Endodermal cell (in vitro differentiated cells): ENCODE results near the gene NGFR. TPM values are rescaled to one million over a fixed set of nuclear protein-coding genes. Genes with fewer than 3 reads are reported as not detected.

Experiments used
- DNase-seq: peaks from one replicate; pipeline ENCODE4 v3.0.0-alpha.2; 2017
- H3K27ac ChIP-seq: 2 replicates; pipeline ENCODE4 v1.5.1; 2013; ENCODE audit warnings: mild to moderate bottlenecking, low read depth, low read length, moderate library complexity
- H3K27me3 ChIP-seq: 2 replicates; pipeline ENCODE4 v1.6.1; 2013; ENCODE audit warnings: mild to moderate bottlenecking, low read length, moderate library complexity; ENCODE audit not compliant: insufficient read depth, control insufficient read depth, poor library complexity, severe bottlenecking
- H3K36me3 ChIP-seq: 2 replicates; pipeline ENCODE4 v1.7.0; 2013; ENCODE audit warnings: mild to moderate bottlenecking, low read length, moderate library complexity; ENCODE audit not compliant: control insufficient read depth, insufficient read depth
- H3K4me1 ChIP-seq: one replicate; pipeline ENCODE4 v1.7.0; 2013; ENCODE audit warnings: low read length; ENCODE audit not compliant: control insufficient read depth, insufficient read depth
- H3K4me3 ChIP-seq: 2 replicates; pipeline ENCODE4 v1.5.1; 2013; ENCODE audit warnings: mild to moderate bottlenecking, low read length, moderate library complexity
- H3K9ac ChIP-seq: 2 replicates; pipeline ENCODE4 v1.6.1; 2013; ENCODE audit warnings: mild to moderate bottlenecking, low read length, moderate library complexity; ENCODE audit not compliant: poor library complexity, severe bottlenecking; ENCODE audit errors: extremely low read depth
- H3K9me3 ChIP-seq: 2 replicates; pipeline ENCODE4 v1.6.1; 2013; ENCODE audit warnings: mild to moderate bottlenecking, low read length, moderate library complexity; ENCODE audit not compliant: control insufficient read depth
- H3K27ac Mint-ChIP-seq: 2 replicates; pipeline ENCODE4 v1.8.0; 2020; ENCODE audit warnings: mixed read lengths
- H3K27me3 Mint-ChIP-seq: 2 replicates; pipeline ENCODE4 v1.8.0; 2021; ENCODE audit warnings: mild to moderate bottlenecking, mixed read lengths; ENCODE audit not compliant: insufficient read depth
- H3K36me3 Mint-ChIP-seq: 2 replicates; pipeline ENCODE4 v1.8.0; 2020; ENCODE audit warnings: low read depth, mixed read lengths
- H3K4me1 Mint-ChIP-seq: 2 replicates; pipeline ENCODE4 v1.8.0; 2020; ENCODE audit warnings: mixed read lengths
- H3K4me3 Mint-ChIP-seq: 2 replicates; pipeline ENCODE4 v1.8.0; 2020; ENCODE audit warnings: mild to moderate bottlenecking, moderate library complexity, mixed read lengths
- H3K9me3 Mint-ChIP-seq: 2 replicates; pipeline ENCODE4 v1.8.0; 2020; ENCODE audit warnings: mild to moderate bottlenecking, mixed read lengths
- CTCF ChIP-seq: fragments of 200-600 bp; sonication (generic); conservative IDR thresholded peaks from 2 replicates; pipeline ENCODE4 v1.5.0; 2021; ENCODE audit warnings: antibody characterized with exemption, mild to moderate bottlenecking
- WGBS, 2 experiments: methylation state at CpG; one replicate each; pipeline versions ENCODE4 v1.1.5 to v1.1.7; 2013; ENCODE audit warnings: missing lambda C conversion rate in 2 of 2, mixed read lengths in 1 of 2; ENCODE audit not compliant: insufficient coverage in 1 of 2, insufficient read length in 1 of 2; 5-methylcytosine and 5-hydroxymethylcytosine counted together
- total RNA-seq, 2 donors: library from RNA; stranded (reverse); fragmentation: NEBNext Ultra II Directional in 1 of 2; extraction: Animal tissue kit (Norgen Biotek cat#: 25700) in 1 of 2; gene quantifications; 2 replicates in 1 of 2; 3 replicates in 1 of 2; pipeline ENCODE4 v1.2.1, GENCODE V29; 2021

NGFR gene
- total RNA-seq, 2 donors from 2014 or later: 1.3 to 1.6 TPM

DNA sequence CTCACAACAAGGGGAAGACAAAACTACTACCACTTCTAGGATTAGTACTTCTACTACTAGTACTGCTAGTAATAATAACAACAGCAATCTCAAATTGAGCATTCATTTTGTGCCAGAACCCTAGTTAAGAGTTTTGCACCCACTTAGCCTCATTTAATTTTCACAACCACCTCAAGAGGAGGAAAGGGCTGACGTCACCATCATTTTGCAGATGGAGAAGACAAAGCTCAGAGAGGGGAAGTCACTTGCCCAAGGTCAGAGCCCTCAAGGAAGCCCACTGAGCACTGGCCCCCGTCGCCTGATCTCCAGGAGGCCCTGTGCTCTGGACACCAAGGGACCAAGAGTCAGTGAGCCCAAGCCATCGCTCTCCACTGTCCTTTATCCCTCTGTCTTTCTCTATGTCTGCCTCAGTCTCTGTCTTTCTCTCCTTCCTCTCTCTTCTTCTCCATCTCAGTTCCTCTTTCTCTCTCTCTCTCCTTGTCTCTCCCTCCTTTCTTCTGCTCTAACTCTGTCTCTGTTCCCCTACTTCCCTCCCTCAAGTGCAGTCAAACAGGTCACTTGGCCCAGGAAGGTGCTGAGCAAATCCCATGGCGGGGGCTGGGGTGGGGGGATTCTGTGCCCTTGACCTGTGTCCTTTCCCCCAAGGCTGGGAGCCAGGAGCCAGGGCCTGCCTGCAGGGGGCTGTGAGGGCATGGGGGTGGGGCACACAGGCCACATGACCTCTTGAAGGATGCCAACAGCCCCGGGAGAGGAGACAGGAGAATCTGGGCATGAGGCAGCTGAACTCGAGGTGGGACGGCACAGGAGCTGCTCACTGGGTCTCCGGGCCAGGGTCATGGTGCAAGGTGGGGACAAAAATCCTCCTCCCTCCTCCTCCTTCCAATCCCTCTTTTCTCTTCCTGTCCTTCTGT, 11.2 kb upstream of the NGFR start:
- no peaks in the 10 kb centered on the region for H3K36me3 Mint-ChIP-seq
- no peaks in the 10 kb centered on the region for H3K36me3 ChIP-seq
- DNase-seq: no peak
- H3K27me3 ChIP-seq: peaks cover 7% of the 10 kb centered on the region
- 66 to 77% methylated on average over 5 to 9 of the region's 9 CpGs for WGBS, 2 experiments
- H3K4me3 ChIP-seq: no peak overlapping the region
- TF ChIP-seq CTCF: no peak
- no peak overlapping the region for H3K27ac Mint-ChIP-seq
- H3K9ac ChIP-seq: no peak overlapping the region
- H3K27ac ChIP-seq: no peak overlapping the region
- H3K4me3 Mint-ChIP-seq: no peak overlapping the region
- peaks cover 50% of the 10 kb centered on the region for H3K27me3 Mint-ChIP-seq
- H3K4me1 ChIP-seq: peaks cover 6% of the 10 kb centered on the region
- H3K9me3 ChIP-seq: no peaks in the 10 kb centered on the region
- H3K4me1 Mint-ChIP-seq: peaks cover 22% of the 10 kb centered on the region
- H3K9me3 Mint-ChIP-seq: no peaks in the 10 kb centered on the region

DNA sequence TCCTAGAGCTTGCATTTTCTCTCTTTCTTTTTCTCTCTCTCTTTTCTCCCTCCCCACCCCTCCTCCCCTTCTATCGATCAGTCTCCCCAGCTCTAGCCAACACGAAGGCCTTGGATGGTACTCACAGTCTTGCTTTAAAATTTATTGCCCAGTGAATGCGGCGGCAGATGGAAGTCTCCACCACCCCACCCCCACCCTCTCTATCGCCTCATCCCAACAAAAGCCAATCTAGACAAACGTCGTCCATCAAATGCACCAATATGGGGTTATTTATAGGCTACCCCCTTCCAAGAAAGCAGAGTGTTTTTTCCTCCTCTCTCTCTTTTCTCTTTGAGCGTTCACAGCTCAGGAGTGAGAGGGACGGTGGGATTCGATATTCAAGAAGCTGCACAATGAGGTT, 10.5 kb upstream of the NGFR start:
- Histone ChIP-seq H3K36me3 (no peaks in the 10 kb centered on the region), H3K27me3 (peaks cover 1% of the 10 kb centered on the region), H3K4me3 (no peak overlapping the region), H3K4me1 (peaks cover 6% of the 10 kb centered on the region), H3K27ac (no peak overlapping the region), H3K9ac (no peak overlapping the region), H3K9me3 (no peaks in the 10 kb centered on the region)
- TF ChIP-seq CTCF: no peak
- DNase-seq: no peak
- Mint-ChIP-seq H3K4me1 (peaks cover 22% of the 10 kb centered on the region), H3K27ac (no peak overlapping the region), H3K9me3 (no peaks in the 10 kb centered on the region), H3K4me3 (no peak overlapping the region), H3K36me3 (no peaks in the 10 kb centered on the region), H3K27me3 (peaks cover 49% of the 10 kb centered on the region)
- 82 to 83% methylated on average over 5 to 10 of the region's 10 CpGs for WGBS, 2 experiments

GRCh38 chr17:49486012-49486641, 9.0 kb upstream of the NGFR start:
- Mint-ChIP-seq H3K9me3 (no peaks in the 10 kb centered on the region), H3K27me3 (peaks cover 54% of the 10 kb centered on the region), H3K27ac (no peak overlapping the region), H3K4me1 (peaks cover 14% of the 10 kb centered on the region), H3K36me3 (no peaks in the 10 kb centered on the region), H3K4me3 (peak overlapping the region; percentile 31)
- Histone ChIP-seq H3K27me3 (peaks cover 13% of the 10 kb centered on the region), H3K4me3 (peak overlapping the region; percentile 35), H3K27ac (no peak overlapping the region), H3K9ac (no peak overlapping the region), H3K9me3 (no peaks in the 10 kb centered on the region), H3K4me1 (peaks cover 6% of the 10 kb centered on the region), H3K36me3 (no peaks in the 10 kb centered on the region)
- no peak for TF ChIP-seq CTCF
- WGBS, 2 experiments: 32 to 35% methylated on average over 10 to 12 of the region's 13 CpGs
- peak; percentile 98 for DNase-seq
